GM21367 (cell line): ENCODE measurements around the gene CYP3A5.
"Not testable (repeated sequence)": the region's sequence is repeated elsewhere in the genome, so short reads cannot be mapped to it uniquely, and the experiment has no call there.

Experiments
- ATAC-seq: cut with Tn5 transposase; IDR thresholded peaks from one replicate; pipeline ENCODE4 v1.9.1; 2021; ENCODE audit not compliant: unreplicated experiment

The CYP3A5 gene

GRCh38 chr7:99679400-99680191 lies at the start of gene CYP3A5:
Gene CYP3A5, minus strand, starts transcription at chr7:99679996. Its CDS starts 100 bp downstream, at chr7:99679896.
- no peak for ATAC-seq

GRCh38 chr7:99728615-99729014 lies 48.8 kb upstream of the CYP3A5 start:
- no peak for ATAC-seq

GRCh38 chr7:99723201-99723600 lies 43.4 kb upstream of the CYP3A5 start:
- not testable (repeated sequence) for ATAC-seq

- ATAC-seq, result no peak
Measured at GRCh38 chr7:99720800-99721595, 41.2 kb upstream of the CYP3A5 start.

GRCh38 chr7:99719996-99720769 lies 40.4 kb upstream of the CYP3A5 start:
- no peak for ATAC-seq

- ATAC-seq, result no peak
Measured at GRCh38 chr7:99713995-99714570, 34.3 kb upstream of the CYP3A5 start.

- no peak for ATAC-seq
Measured at GRCh38 chr7:99709838-99710578, 30.2 kb upstream of the CYP3A5 start.

- ATAC-seq, result no peak
Measured at GRCh38 chr7:99709260-99709659, 29.5 kb upstream of the CYP3A5 start.

GRCh38 chr7:99707096-99707495 lies 27.3 kb upstream of the CYP3A5 start:
- no peak for ATAC-seq

- no peak for ATAC-seq
Measured at GRCh38 chr7:99699946-99700345, 20.1 kb upstream of the CYP3A5 start.

GRCh38 chr7:99698867-99699730 lies 19.3 kb upstream of the CYP3A5 start:
- ATAC-seq, result not testable (repeated sequence)

- no peak for ATAC-seq
Measured at GRCh38 chr7:99694912-99695304, 15.1 kb upstream of the CYP3A5 start.

GRCh38 chr7:99694201-99694911 lies 14.6 kb upstream of the CYP3A5 start:
- no peak for ATAC-seq

GRCh38 chr7:99693427-99694200 lies 13.8 kb upstream of the CYP3A5 start:
- ATAC-seq, result no peak

GRCh38 chr7:99693100-99693426 lies 13.3 kb upstream of the CYP3A5 start:
- ATAC-seq, result no peak

- ATAC-seq, result not testable (repeated sequence)
Measured at GRCh38 chr7:99692563-99692962, 12.8 kb upstream of the CYP3A5 start.

GRCh38 chr7:99691658-99692057 lies 11.9 kb upstream of the CYP3A5 start:
- ATAC-seq, result not testable (repeated sequence)

GRCh38 chr7:99690918-99691317 lies 11.1 kb upstream of the CYP3A5 start:
- not testable (repeated sequence) for ATAC-seq
